GM12873 (cell line): ENCODE data around the gene CFAP90.

Experiments
- CTCF ChIP-seq: IDR thresholded peaks from 2 replicates; pipeline ENCODE4 v1.5.1; 2012; ENCODE audit warnings: low read depth, mild to moderate bottlenecking, moderate library complexity, low read length, control low read depth; ENCODE audit not compliant: insufficient read depth; ENCODE audit errors: missing control alignments

The CFAP90 gene

GRCh38 chr5:7813576-7813975, 37.4 kb downstream of the CFAP90 start:
- no peak for TF ChIP-seq CTCF

- no peak for TF ChIP-seq CTCF
Measured at GRCh38 chr5:7813007-7813406, 37.9 kb downstream of the CFAP90 start.

GRCh38 chr5:7811715-7812114, 39.2 kb downstream of the CFAP90 start:
- no peak for TF ChIP-seq CTCF

GRCh38 chr5:7808998-7809397, 41.9 kb downstream of the CFAP90 start:
- no peak for TF ChIP-seq CTCF

- peak; percentile 41 for TF ChIP-seq CTCF
Measured at GRCh38 chr5:7805379-7805778, 45.6 kb downstream of the CFAP90 start.

- TF ChIP-seq CTCF = no peak
Measured at GRCh38 chr5:7803937-7804336, 47.0 kb downstream of the CFAP90 start.

- TF ChIP-seq CTCF = no peak
Measured at GRCh38 chr5:7802855-7803254, 48.1 kb downstream of the CFAP90 start.
